GM10248 (cell line): ENCODE measurements around the gene NFIA.

Source experiments
- CTCF ChIA-PET: fragments of 300-600 bp; sonication (Branson Sonifier 250); formaldehyde crosslinking; extraction: SDS; loops from one replicate; lab custom pipeline; 2021; ENCODE audit warnings: antibody characterized with exemption; lab: Yijun Ruan, JAX
- POLR2A ChIA-PET: fragments of 350-650 bp; sonication (Branson Sonifier 250); formaldehyde crosslinking; extraction: SDS; loops from one replicate; lab custom pipeline; 2020; ENCODE audit warnings: antibody characterized with exemption; lab: Yijun Ruan, JAX
- DNase-seq: peaks from one replicate; pipeline ENCODE4 v3.0.0; 2012; ENCODE audit errors: extremely low spot score
- CTCF ChIP-seq: IDR thresholded peaks from 2 replicates; pipeline ENCODE4 v1.5.1; 2012; ENCODE audit warnings: mild to moderate bottlenecking, low read depth; ENCODE audit errors: extremely low read depth, missing control alignments, control extremely low read depth

The NFIA gene

GRCh38 chr1:61391730-61392129 is 309.4 kb downstream of the NFIA start:
- no peak for DNase-seq
- no peak for TF ChIP-seq CTCF
- ChIA-PET POLR2A (no interaction called here), CTCF (interaction anchor here (0.9 to 1.0 kb wide), 2 partner anchors 19 to 28 kb away, joined by 3 read pairs; no protein-coding TSS in a partner anchor)

GRCh38 chr1:61392409-61393242 is 310.3 kb downstream of the NFIA start:
- DNase-seq, result no peak
- CTCF ChIA-PET, result interaction anchor here (0.9 to 1.6 kb wide), 3 partner anchors 18 to 27 kb away, joined by 3 read pairs; no protein-coding TSS in a partner anchor
- POLR2A ChIA-PET, result no interaction called here
- TF ChIP-seq CTCF, result no peak

GRCh38 chr1:61393575-61393974 is 311.2 kb downstream of the NFIA start:
- no peak for DNase-seq
- no peak for TF ChIP-seq CTCF
- CTCF ChIA-PET, result interaction anchor here (1.6 kb wide), 1 partner anchor 17 kb away, joined by 3 read pairs; no protein-coding TSS in a partner anchor
- POLR2A ChIA-PET, result no interaction called here

GRCh38 chr1:61395146-61395800 is 312.9 kb downstream of the NFIA start:
- POLR2A ChIA-PET, result no interaction called here

GRCh38 chr1:61397495-61397894 is 315.1 kb downstream of the NFIA start:
- no peak for DNase-seq
- ChIA-PET POLR2A (no interaction called here), CTCF (no interaction called here)
- TF ChIP-seq CTCF, result no peak

More at GRCh38 chr1:61395146-61395800, 312.9 kb downstream of the NFIA start:
- CTCF ChIA-PET, result no interaction called here
- TF ChIP-seq CTCF, result no peak
- no peak for DNase-seq

- no peak for DNase-seq
- ChIA-PET CTCF (no interaction called here), POLR2A (no interaction called here)
- TF ChIP-seq CTCF, result no peak
Measured at GRCh38 chr1:61397935-61398334, 315.6 kb downstream of the NFIA start.
